Vagina (tissue), 2 donors: ENCODE measurements around the gene SAP30BP. TPM values are rescaled to one million over a fixed set of nuclear protein-coding genes. Genes with fewer than 3 reads are reported as not detected.
A peak's percentile ranks its signal among the peaks of the same experiment; 100 is the strongest.

Experiments used
- DNase-seq, 2 donors: peaks; one replicate each; pipeline ENCODE4 v3.0.0-alpha.2; 2017; ENCODE audit errors: extremely low spot score in 2 of 2
- H3K27ac ChIP-seq: fragments of 200-600 bp; sonication (generic); one replicate; pipeline ENCODE4 v1.5.1; 2019
- H3K27me3 ChIP-seq: fragments of 200-600 bp; sonication (generic); one replicate; pipeline ENCODE4 v1.5.1; 2019
- H3K36me3 ChIP-seq, 2 donors: fragments of 200-600 bp; sonication (generic); one replicate each; pipeline ENCODE4 v1.5.1; 2017 to 2019
- H3K4me1 ChIP-seq: fragments of 200-600 bp; sonication (generic); one replicate; pipeline ENCODE4 v1.5.1; 2019
- H3K4me3 ChIP-seq, 2 donors: fragments of 200-600 bp; sonication (generic); 1 replicate in 1 of 2; 2 replicates in 1 of 2; pipeline ENCODE4 v1.5.1; 2016 to 2019
- H3K9me3 ChIP-seq: fragments of 200-600 bp; sonication (generic); one replicate; pipeline ENCODE4 v1.5.1; 2019
- CTCF ChIP-seq, 3 experiments: fragments of 450-650 bp in 2 of 3; fragments of 200-600 bp in 1 of 3; sonication (generic) in 1 of 3; IDR thresholded peaks; one replicate each; pipeline ENCODE4 v1.5.1; 2017 to 2019; ENCODE audit warnings: antibody characterized with exemption in 3 of 3, mild to moderate bottlenecking in 2 of 3, moderate library complexity in 2 of 3
- POLR2A ChIP-seq, 2 donors: fragments of 450-650 bp; IDR thresholded peaks; one replicate each; pipeline ENCODE4 v1.6.1; 2017; ENCODE audit warnings: antibody characterized with exemption in 2 of 2, mild to moderate bottlenecking in 2 of 2, moderate library complexity in 2 of 2
- POLR2AphosphoS5 ChIP-seq, 2 donors: sonication (generic); formaldehyde crosslinking; IDR thresholded peaks; one replicate each; pipeline ENCODE4 v1.9.0; 2017; ENCODE audit warnings: antibody characterized with exemption in 2 of 2, mild to moderate bottlenecking in 2 of 2, low read depth in 1 of 2; ENCODE audit not compliant: insufficient read depth in 1 of 2
- intact Hi-C: fragments of 100-400 bp; cut with DNase I; formaldehyde crosslinking; loops from one replicate; pipeline ENCODE4 v1.15.1; 2023
- total RNA-seq: library from RNA; depleted of rRNA; stranded (reverse); fragments of >200 nt; gene quantifications from one replicate; pipeline ENCODE4 v1.2.3, GENCODE V29; 2016

Gene SAP30BP
- total RNA-seq, 1 donor from 2014 or later = 79.1 TPM

- no peaks in the 10 kb centered on the region for H3K27me3 ChIP-seq
- no peaks in the 10 kb centered on the region for H3K9me3 ChIP-seq
- no peak overlapping the region for H3K27ac ChIP-seq
- H3K36me3 ChIP-seq = peaks cover 0 to 12% of the 10 kb centered on the region in 2 donors
- no peak for DNase-seq
- peaks cover 9% of the 10 kb centered on the region for H3K4me1 ChIP-seq
- intact Hi-C loops = no loop called here
- TF ChIP-seq CTCF (IDR thresholded peaks at IDR 0.05) (no peak), POLR2AphosphoS5 (IDR thresholded peaks at IDR 0.05; ENCODE audit: insufficient read depth in 1 of 2, low read depth in 1 of 2) (no peak), POLR2A (IDR thresholded peaks at IDR 0.05) (no peak)
- no peak overlapping the region for H3K4me3 ChIP-seq
These were observed 5.6 kb upstream of the SAP30BP start for GRCh38 chr17:75661531-75661930.

- H3K27ac ChIP-seq = no peak overlapping the region
- H3K36me3 ChIP-seq = peaks cover 0 to 12% of the 10 kb centered on the region in 2 donors
- H3K4me1 ChIP-seq = peaks cover 12% of the 10 kb centered on the region
- intact Hi-C loops = no loop called here
- TF ChIP-seq POLR2A (IDR thresholded peaks at IDR 0.05) (no peak), POLR2AphosphoS5 (IDR thresholded peaks at IDR 0.05; ENCODE audit: insufficient read depth in 1 of 2, low read depth in 1 of 2) (no peak), CTCF (IDR thresholded peaks at IDR 0.05) (no peak)
- H3K4me3 ChIP-seq = no peak overlapping the region
- no peaks in the 10 kb centered on the region for H3K27me3 ChIP-seq
- H3K9me3 ChIP-seq = no peaks in the 10 kb centered on the region
- no peak for DNase-seq
These were observed 4.6 kb upstream of the SAP30BP start for GRCh38 chr17:75662511-75662910.

- TF ChIP-seq POLR2A (IDR thresholded peaks at IDR 0.05) (no peak), POLR2AphosphoS5 (IDR thresholded peaks at IDR 0.05; ENCODE audit: insufficient read depth in 1 of 2, low read depth in 1 of 2) (no peak), CTCF (IDR thresholded peaks at IDR 0.05) (no peak)
- H3K4me3 ChIP-seq = no peak overlapping the region
- H3K4me1 ChIP-seq = peaks cover 20% of the 10 kb centered on the region
- no peak overlapping the region for H3K27ac ChIP-seq
- intact Hi-C loops = no loop called here
- no peak for DNase-seq
- no peaks in the 10 kb centered on the region for H3K27me3 ChIP-seq
- peaks cover 0 to 17% of the 10 kb centered on the region in 2 donors for H3K36me3 ChIP-seq
- no peaks in the 10 kb centered on the region for H3K9me3 ChIP-seq
These were observed 3.0 kb upstream of the SAP30BP start for GRCh38 chr17:75664099-75664549.

- Histone ChIP-seq H3K4me3 (peak overlapping the region; percentile 90 to 96), H3K9me3 (no peaks in the 10 kb centered on the region), H3K36me3 (peaks cover 0 to 21% of the 10 kb centered on the region in 2 donors), H3K27me3 (no peaks in the 10 kb centered on the region), H3K4me1 (peaks cover 24% of the 10 kb centered on the region), H3K27ac (no peak overlapping the region)
- intact Hi-C loops = no loop called here
- no peak for DNase-seq
- TF ChIP-seq CTCF (IDR thresholded peaks at IDR 0.05) = no peak
- TF ChIP-seq POLR2A (IDR thresholded peaks at IDR 0.05) = no peak
- TF ChIP-seq POLR2AphosphoS5 (IDR thresholded peaks at IDR 0.05; ENCODE audit: insufficient read depth in 1 of 2, low read depth in 1 of 2) = no peak
These were observed 1.2 kb upstream of the SAP30BP start for GRCh38 chr17:75665981-75666380.

- H3K4me3 ChIP-seq = peak overlapping the region; percentile 90 to 96
- TF ChIP-seq CTCF (IDR thresholded peaks at IDR 0.05) (no peak), POLR2A (IDR thresholded peaks at IDR 0.05) (no peak), POLR2AphosphoS5 (IDR thresholded peaks at IDR 0.05; ENCODE audit: insufficient read depth in 1 of 2, low read depth in 1 of 2) (no peak)
- H3K27ac ChIP-seq = peak overlapping the region; percentile 87
- intact Hi-C loops = no loop called here
- peaks cover 24% of the 10 kb centered on the region for H3K4me1 ChIP-seq
- no peak for DNase-seq
- H3K27me3 ChIP-seq = no peaks in the 10 kb centered on the region
- H3K9me3 ChIP-seq = no peaks in the 10 kb centered on the region
- peaks cover 0 to 29% of the 10 kb centered on the region in 2 donors for H3K36me3 ChIP-seq
These were observed 687 bp downstream of the SAP30BP start for GRCh38 chr17:75667825-75668224.
